NCI-H2029 treated with DMSO at 0.1 percent for 48 hours (cell line): Measurements from ENCODE around the gene TFG.

Experiments
- DNase-seq: peaks from one replicate; lab custom pipeline; 2025; lab: John Stamatoyannopoulos, UW

Gene TFG

GRCh38 chr3:100756441-100756840, 47.1 kb downstream of the TFG start:
- DNase-seq, result no peak

GRCh38 chr3:100759159-100759558, 49.9 kb downstream of the TFG start:
- no peak for DNase-seq

GRCh38 chr3:100759950-100760349, 50.7 kb downstream of the TFG start:
- DNase-seq, result no peak

- DNase-seq, result no peak
Measured at GRCh38 chr3:100760377-100760776, 51.1 kb downstream of the TFG start.

- DNase-seq, result no peak
Measured at GRCh38 chr3:100761211-100761942, 52.1 kb downstream of the TFG start.

- DNase-seq, result no peak
Measured at GRCh38 chr3:100761951-100762350, 52.7 kb downstream of the TFG start.

- no peak for DNase-seq
Measured at GRCh38 chr3:100765437-100765975, 56.2 kb downstream of the TFG start.

GRCh38 chr3:100766069-100766468, 56.8 kb downstream of the TFG start:
- no peak for DNase-seq

GRCh38 chr3:100769693-100770092, 60.4 kb downstream of the TFG start:
- DNase-seq, result no peak

- DNase-seq, result no peak
Measured at GRCh38 chr3:100775226-100775625, 65.9 kb downstream of the TFG start.

- no peak for DNase-seq
Measured at GRCh38 chr3:100775669-100776068, 66.4 kb downstream of the TFG start.

GRCh38 chr3:100776097-100776729, 66.9 kb downstream of the TFG start:
- DNase-seq, result no peak

- DNase-seq, result no peak
Measured at GRCh38 chr3:100776746-100777145, 67.5 kb downstream of the TFG start.

- no peak for DNase-seq
Measured at GRCh38 chr3:100777271-100777670, 68.0 kb downstream of the TFG start.

GRCh38 chr3:100779480-100779879, 70.2 kb downstream of the TFG start:
- no peak for DNase-seq

- DNase-seq, result no peak
Measured at GRCh38 chr3:100780071-100780622, 70.9 kb downstream of the TFG start.

GRCh38 chr3:100781301-100781700, 72.0 kb downstream of the TFG start:
- DNase-seq, result no peak

- no peak for DNase-seq
Measured at GRCh38 chr3:100782348-100782747, 73.1 kb downstream of the TFG start.

- DNase-seq, result no peak
Measured at GRCh38 chr3:100782906-100783305, 73.6 kb downstream of the TFG start.

GRCh38 chr3:100783619-100784018, 74.3 kb downstream of the TFG start:
- DNase-seq, result no peak

GRCh38 chr3:100789579-100789978, 80.3 kb downstream of the TFG start:
- no peak for DNase-seq

- no peak for DNase-seq
Measured at GRCh38 chr3:100796556-100796955, 87.3 kb downstream of the TFG start.

GRCh38 chr3:100798012-100798411, 88.7 kb downstream of the TFG start:
- DNase-seq, result no peak
